AG08396 (cell line): ENCODE results near the gene OAF.
"Not testable (repeated sequence)": the region's sequence is repeated elsewhere in the genome, so short reads cannot be mapped to it uniquely, and the experiment has no call there.

Experiments used
- DNase-seq: peaks from one replicate; pipeline ENCODE4 v3.0.0; 2012; ENCODE audit warnings: low spot score, mixed read lengths

OAF gene

GRCh38 chr11:120210626-120211521, at the start of gene OAF:
OAF (plus strand) TSS chr11:120211032; CDS start chr11:120211280, 248 bp downstream.
- peak; percentile 91 for DNase-seq

GRCh38 chr11:120167659-120168058, 43.2 kb upstream of the OAF start:
- DNase-seq: no peak

GRCh38 chr11:120168108-120168959, 42.5 kb upstream of the OAF start:
- no peak for DNase-seq

GRCh38 chr11:120168960-120169681, 41.7 kb upstream of the OAF start:
- peak; percentile 90 for DNase-seq

- DNase-seq: peak; percentile 2
Measured at GRCh38 chr11:120169981-120170698, 40.7 kb upstream of the OAF start.

- DNase-seq: no peak
Measured at GRCh38 chr11:120170741-120171261, 40.0 kb upstream of the OAF start.

GRCh38 chr11:120172054-120172911, 38.5 kb upstream of the OAF start:
- peak; percentile 86 for DNase-seq

- DNase-seq: no peak
Measured at GRCh38 chr11:120173019-120173705, 37.7 kb upstream of the OAF start.

GRCh38 chr11:120173807-120174206, 37.0 kb upstream of the OAF start:
- no peak for DNase-seq

- no peak for DNase-seq
Measured at GRCh38 chr11:120174866-120175265, 36.0 kb upstream of the OAF start.

- peak; percentile 26 for DNase-seq
Measured at GRCh38 chr11:120178561-120179056, 32.2 kb upstream of the OAF start.

- peak; percentile 1 for DNase-seq
Measured at GRCh38 chr11:120179057-120179672, 31.7 kb upstream of the OAF start.

GRCh38 chr11:120180063-120180462, 30.8 kb upstream of the OAF start:
- not testable (repeated sequence) for DNase-seq

- no peak for DNase-seq
Measured at GRCh38 chr11:120180551-120181232, 30.1 kb upstream of the OAF start.

- no peak for DNase-seq
Measured at GRCh38 chr11:120181376-120181975, 29.4 kb upstream of the OAF start.

GRCh38 chr11:120182372-120182771, 28.5 kb upstream of the OAF start:
- DNase-seq: no peak

- DNase-seq: no peak
Measured at GRCh38 chr11:120182790-120183491, 27.9 kb upstream of the OAF start.
